Thoracic aorta (tissue), 2 donors: ENCODE measurements around the gene RASAL2. TPM values are rescaled to one million over a fixed set of nuclear protein-coding genes. Genes with fewer than 3 reads are reported as not detected.

ENCODE experiments used
- ATAC-seq: fragments of 150-250 bp; one replicate; pipeline ENCODE4 v1.8.0; 2017; ENCODE audit warnings: low read depth; ENCODE audit not compliant: insufficient number of reproducible peaks, low FRiP score
- DNase-seq: peaks from one replicate; pipeline ENCODE4 v3.0.0-alpha.2; 2020; ENCODE audit warnings: low spot score
- H3K27ac ChIP-seq, 2 donors: fragments of 200-600 bp; sonication (generic); 1 replicate in 1 of 2; 2 replicates in 1 of 2; pipeline ENCODE4 v1.5.1; 2016; ENCODE audit warnings: mild to moderate bottlenecking in 2 of 2, moderate library complexity in 2 of 2
- H3K27me3 ChIP-seq: fragments of 200-600 bp; sonication (generic); replicated peaks from 2 replicates; pipeline ENCODE4 v1.6.0; 2016; ENCODE audit warnings: mild to moderate bottlenecking; ENCODE audit not compliant: insufficient read depth
- H3K36me3 ChIP-seq: fragments of 200-600 bp; sonication (generic); one replicate; pipeline ENCODE4 v1.5.1; 2016
- H3K4me1 ChIP-seq, 2 donors: fragments of 200-600 bp; sonication (generic); 1 replicate in 1 of 2; 2 replicates in 1 of 2; pipeline versions ENCODE4 v1.5.1 to v1.6.0; 2016; ENCODE audit warnings: low read depth in 2 of 2, mild to moderate bottlenecking in 1 of 2; ENCODE audit not compliant: control insufficient read depth in 1 of 2
- H3K4me3 ChIP-seq: fragments of 200-600 bp; sonication (generic); 2 replicates; pipeline ENCODE4 v1.5.1; 2016; ENCODE audit warnings: mild to moderate bottlenecking
- H3K9me3 ChIP-seq: fragments of 200-600 bp; sonication (generic); 2 replicates; pipeline ENCODE4 v1.5.1; 2016
- CTCF ChIP-seq: fragments of 200-600 bp; sonication (generic); IDR thresholded peaks from one replicate; pipeline ENCODE4 v1.5.1; 2019; ENCODE audit warnings: antibody characterized with exemption
- total RNA-seq, 2 donors: library from RNA; depleted of rRNA; stranded (reverse); fragments of >200 nt; gene quantifications; one replicate each; pipeline versions ENCODE4 v1.1.0 to v1.2.3, GENCODE V29; 2016

RASAL2 gene
- total RNA-seq, 2 donors from 2014 or later: 38.0 to 45.1 TPM

DNA sequence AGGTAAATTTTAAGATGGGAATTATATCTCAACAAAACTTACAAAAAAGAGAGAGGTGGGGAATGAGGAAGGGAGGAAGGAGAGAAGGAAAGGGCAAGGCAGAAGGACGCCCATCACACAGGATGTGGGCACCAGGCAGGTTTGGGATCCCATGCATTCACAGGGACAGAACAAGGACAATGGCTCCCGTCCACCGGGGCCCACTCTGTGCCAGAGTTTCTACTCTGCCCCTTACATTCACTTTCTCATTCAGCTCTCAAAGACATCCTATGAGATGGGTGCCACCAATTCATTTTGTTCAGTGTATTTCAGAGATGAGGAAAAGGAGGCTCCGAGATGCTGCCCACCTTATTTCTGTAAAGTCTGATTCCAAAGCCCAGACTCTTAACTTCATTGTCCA, 395.5 kb downstream of the RASAL2 start:
- no peak for TF ChIP-seq CTCF
- no peak for ATAC-seq
- no peak for DNase-seq
- Histone ChIP-seq H3K4me3 (no peak overlapping the region), H3K36me3 (no peaks in the 10 kb centered on the region), H3K27ac (no peak overlapping the region), H3K27me3 (no peaks in the 10 kb centered on the region), H3K4me1 (peaks cover 2 to 17% of the 10 kb centered on the region in 2 donors), H3K9me3 (no peaks in the 10 kb centered on the region)

GRCh38 chr1:178490136-178490535, 396.2 kb downstream of the RASAL2 start:
- no peak for TF ChIP-seq CTCF
- H3K36me3 ChIP-seq: no peaks in the 10 kb centered on the region
- H3K4me3 ChIP-seq: no peak overlapping the region
- DNase-seq: no peak
- peaks cover 2 to 17% of the 10 kb centered on the region in 2 donors for H3K4me1 ChIP-seq
- H3K9me3 ChIP-seq: no peaks in the 10 kb centered on the region
- ATAC-seq: no peak
- H3K27me3 ChIP-seq: no peaks in the 10 kb centered on the region
- H3K27ac ChIP-seq: no peak overlapping the region

- no peak overlapping the region for H3K27ac ChIP-seq
- H3K4me3 ChIP-seq: no peak overlapping the region
- H3K9me3 ChIP-seq: no peaks in the 10 kb centered on the region
- DNase-seq (no peak), ATAC-seq (no peak)
- H3K36me3 ChIP-seq: no peaks in the 10 kb centered on the region
- TF ChIP-seq CTCF: no peak
- H3K4me1 ChIP-seq: peaks cover 2 to 14% of the 10 kb centered on the region in 2 donors
- H3K27me3 ChIP-seq: no peaks in the 10 kb centered on the region
Observed at GRCh38 chr1:178490967-178491366, 397.1 kb downstream of the RASAL2 start.

DNA sequence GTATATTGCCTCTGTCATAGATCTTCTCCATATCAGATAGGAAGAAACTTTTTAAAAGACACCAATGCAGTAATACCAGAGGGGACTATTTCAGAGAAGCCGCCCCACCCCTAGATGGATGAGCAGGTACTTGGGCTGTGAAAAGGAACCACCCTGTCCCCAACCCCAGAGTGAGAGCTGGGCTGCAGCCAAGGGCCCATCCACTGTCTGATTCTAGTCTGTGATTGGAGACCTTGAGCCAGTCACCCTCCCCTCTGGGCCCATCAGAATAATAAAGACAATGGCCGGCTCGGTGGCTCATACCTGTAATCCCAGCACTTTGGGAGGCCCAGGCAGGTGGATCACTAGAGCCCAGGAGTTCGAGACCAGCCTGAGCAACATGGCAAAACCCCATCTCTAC, 397.8 kb downstream of the RASAL2 start:
- no peak for ATAC-seq
- no peaks in the 10 kb centered on the region for H3K36me3 ChIP-seq
- no peak overlapping the region for H3K4me3 ChIP-seq
- no peak for TF ChIP-seq CTCF
- H3K27ac ChIP-seq: no peak overlapping the region
- H3K4me1 ChIP-seq: peaks cover 0 to 6% of the 10 kb centered on the region in 2 donors
- H3K27me3 ChIP-seq: no peaks in the 10 kb centered on the region
- H3K9me3 ChIP-seq: no peaks in the 10 kb centered on the region
- no peak for DNase-seq

- Histone ChIP-seq H3K27ac (no peak overlapping the region), H3K4me3 (no peak overlapping the region), H3K36me3 (no peaks in the 10 kb centered on the region), H3K27me3 (no peaks in the 10 kb centered on the region), H3K4me1 (no peaks in the 10 kb centered on the region), H3K9me3 (no peaks in the 10 kb centered on the region)
- no peak for DNase-seq
- ATAC-seq: no peak
- TF ChIP-seq CTCF: no peak
Observed at GRCh38 chr1:178492341-178492740, 398.4 kb downstream of the RASAL2 start.
